Sigmoid colon (tissue), 4 donors: Measurements from ENCODE around the gene MBP.

Experiments
- CTCF ChIP-seq, 4 experiments: fragments of 450-650 bp in 3 of 4; fragments of 200-600 bp in 1 of 4; IDR thresholded peaks; one replicate each; pipeline ENCODE4 v1.5.1; 2016 to 2019; ENCODE audit warnings: antibody characterized with exemption in 4 of 4, mild to moderate bottlenecking in 3 of 4, moderate library complexity in 2 of 4
- EP300 ChIP-seq, 4 donors: sonication (generic); formaldehyde crosslinking; IDR thresholded peaks; one replicate each; pipeline ENCODE4 v1.6.1; 2017; ENCODE audit warnings: antibody characterized with exemption in 4 of 4
- POLR2A ChIP-seq, 2 donors: fragments of 450-650 bp; IDR thresholded peaks; one replicate each; pipeline ENCODE4 v1.6.1; 2016; ENCODE audit warnings: antibody characterized with exemption in 2 of 2, mild to moderate bottlenecking in 2 of 2, moderate library complexity in 2 of 2

GRCh38 chr18:77016936-77017335, 115.6 kb downstream of the MBP start:
- no peak for TF ChIP-seq POLR2A (IDR thresholded peaks at IDR 0.05)
- no peak for TF ChIP-seq CTCF (IDR thresholded peaks at IDR 0.05)
- no peak for TF ChIP-seq EP300 (IDR thresholded peaks at IDR 0.05)
